Measurements from ENCODE around the gene PDK3. TPM values are rescaled to one million over a fixed set of nuclear protein-coding genes. Genes with fewer than 3 reads are reported as not detected.
A peak's percentile ranks its signal among the peaks of the same experiment; 100 is the strongest.

The PDK3 gene
- total RNA-seq, 1 donor from 2014 or later, result 5.3 TPM

DNA sequence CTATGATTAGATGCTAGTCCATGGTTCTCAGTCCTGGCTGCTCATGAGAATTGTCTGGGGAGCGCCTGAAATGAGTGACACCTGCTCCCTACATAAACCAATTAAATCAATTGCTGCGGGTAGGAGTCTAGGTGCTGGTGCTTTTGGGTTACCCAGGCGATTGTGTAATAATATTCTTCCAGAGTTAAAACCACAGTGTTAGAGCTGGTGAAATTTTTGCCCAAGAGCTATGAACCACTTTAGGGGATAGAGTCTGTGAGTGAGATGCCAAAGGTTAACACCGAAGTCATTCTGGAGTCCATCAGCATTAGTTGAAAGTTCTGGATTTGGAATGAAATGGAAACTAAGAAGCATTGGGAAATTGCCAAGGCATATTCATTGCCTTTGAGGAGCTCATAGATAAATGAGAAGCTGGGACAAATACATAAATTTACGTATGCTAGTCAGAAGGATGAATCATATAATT is 15.3 kb downstream of the PDK3 start:
- no peak for FAIRE-seq
- TF ChIP-seq, protein P1, sequence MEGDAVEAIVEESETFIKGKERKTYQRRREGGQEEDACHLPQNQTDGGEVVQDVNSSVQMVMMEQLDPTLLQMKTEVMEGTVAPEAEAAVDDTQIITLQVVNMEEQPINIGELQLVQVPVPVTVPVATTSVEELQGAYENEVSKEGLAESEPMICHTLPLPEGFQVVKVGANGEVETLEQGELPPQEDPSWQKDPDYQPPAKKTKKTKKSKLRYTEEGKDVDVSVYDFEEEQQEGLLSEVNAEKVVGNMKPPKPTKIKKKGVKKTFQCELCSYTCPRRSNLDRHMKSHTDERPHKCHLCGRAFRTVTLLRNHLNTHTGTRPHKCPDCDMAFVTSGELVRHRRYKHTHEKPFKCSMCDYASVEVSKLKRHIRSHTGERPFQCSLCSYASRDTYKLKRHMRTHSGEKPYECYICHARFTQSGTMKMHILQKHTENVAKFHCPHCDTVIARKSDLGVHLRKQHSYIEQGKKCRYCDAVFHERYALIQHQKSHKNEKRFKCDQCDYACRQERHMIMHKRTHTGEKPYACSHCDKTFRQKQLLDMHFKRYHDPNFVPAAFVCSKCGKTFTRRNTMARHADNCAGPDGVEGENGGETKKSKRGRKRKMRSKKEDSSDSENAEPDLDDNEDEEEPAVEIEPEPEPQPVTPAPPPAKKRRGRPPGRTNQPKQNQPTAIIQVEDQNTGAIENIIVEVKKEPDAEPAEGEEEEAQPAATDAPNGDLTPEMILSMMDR (IDR thresholded peaks at IDR 0.05; ENCODE audit: insufficient read depth, low read length, severe bottlenecking), result no peak
- Histone ChIP-seq H3K4me3 (ENCODE audit: low read depth, low read length) (no peak overlapping the region), H3K27me3 (ENCODE audit: control insufficient read depth, insufficient read depth, low read length) (no peaks in the 10 kb centered on the region), H3K36me3 (ENCODE audit: control insufficient read depth, insufficient read depth, low read length) (no peaks in the 10 kb centered on the region)
- DNase-seq (ENCODE audit: low read depth), result no peak

DNA sequence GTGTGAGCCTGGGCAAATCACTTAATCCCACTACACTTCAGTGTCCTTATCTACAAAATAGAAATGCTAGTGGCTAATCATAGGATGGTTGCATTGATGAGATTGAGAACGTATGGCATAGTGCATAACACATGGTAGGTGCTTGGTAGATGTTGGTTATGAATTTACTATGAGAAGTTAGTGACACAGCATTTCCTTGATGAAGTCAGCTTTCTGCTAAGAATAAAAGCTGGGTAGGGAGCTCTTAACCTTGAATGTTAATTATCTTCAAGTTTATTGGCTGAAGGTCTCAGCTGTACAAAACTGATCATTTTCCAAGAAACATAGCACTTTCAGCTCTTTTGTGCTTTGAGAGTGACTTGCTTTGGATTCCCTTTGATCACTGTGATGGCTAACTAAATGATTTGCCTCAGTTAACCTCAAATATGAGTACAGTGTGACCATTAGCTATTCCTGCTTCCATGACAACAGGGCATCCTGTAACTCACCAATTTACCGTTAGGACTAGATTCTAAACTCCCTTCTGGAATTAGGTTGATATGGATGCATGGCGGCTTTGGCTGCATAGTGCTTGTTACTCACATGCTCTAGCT is 17.8 kb downstream of the PDK3 start:
- Histone ChIP-seq H3K27me3 (ENCODE audit: control insufficient read depth, insufficient read depth, low read length) (no peaks in the 10 kb centered on the region), H3K36me3 (ENCODE audit: control insufficient read depth, insufficient read depth, low read length) (no peaks in the 10 kb centered on the region), H3K4me3 (ENCODE audit: low read depth, low read length) (no peak overlapping the region)
- DNase-seq (ENCODE audit: low read depth) (no peak), FAIRE-seq (no peak)
- TF ChIP-seq, protein P1 (IDR thresholded peaks at IDR 0.05; ENCODE audit: insufficient read depth, low read length, severe bottlenecking), result no peak

DNA sequence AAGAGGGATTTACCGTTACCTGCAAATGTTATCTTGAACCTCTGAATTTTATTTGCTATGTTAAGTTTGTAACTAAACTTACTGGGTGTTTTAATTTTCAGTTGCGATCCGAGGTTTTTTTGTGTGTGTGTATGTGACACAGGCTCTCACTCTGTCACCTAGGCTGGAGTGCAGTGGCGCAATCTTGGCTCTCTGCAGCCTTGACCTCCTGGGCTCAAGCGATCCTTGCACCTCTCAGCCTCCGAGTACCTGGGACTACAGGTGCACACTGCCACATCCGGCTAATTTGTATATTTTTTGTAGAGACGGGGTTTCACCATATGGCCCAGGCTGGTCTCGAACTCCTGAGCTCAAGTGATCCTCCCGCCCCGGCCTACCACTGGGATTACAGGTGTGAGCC is 18.5 kb downstream of the PDK3 start:
- FAIRE-seq (no peak), DNase-seq (ENCODE audit: low read depth) (no peak)
- H3K4me3 ChIP-seq (ENCODE audit: low read depth, low read length), result no peak overlapping the region
- TF ChIP-seq, protein P1 (IDR thresholded peaks at IDR 0.05; ENCODE audit: insufficient read depth, low read length, severe bottlenecking), result no peak
- no peaks in the 10 kb centered on the region for H3K27me3 ChIP-seq (ENCODE audit: control insufficient read depth, insufficient read depth, low read length)
- no peaks in the 10 kb centered on the region for H3K36me3 ChIP-seq (ENCODE audit: control insufficient read depth, insufficient read depth, low read length)

DNA sequence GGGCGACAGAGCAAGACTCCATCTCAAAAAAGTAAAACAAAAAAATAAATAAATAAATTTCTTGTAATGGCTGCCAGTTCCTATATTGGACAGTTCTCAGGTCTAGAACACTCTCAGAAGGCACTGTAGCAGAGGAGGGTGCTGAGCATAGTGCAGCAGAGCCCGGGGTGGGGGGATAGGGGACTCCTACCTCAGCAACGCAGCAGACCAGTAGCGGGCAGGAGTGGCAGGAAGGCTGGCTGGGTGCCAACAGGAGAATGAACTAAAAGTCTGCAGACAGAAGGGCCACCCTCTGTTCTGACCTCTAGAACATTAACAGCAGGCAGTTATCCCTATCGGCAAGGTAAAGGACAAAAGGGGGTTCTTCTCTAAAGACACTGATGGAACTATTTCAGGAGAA is 20.2 kb downstream of the PDK3 start:
- no peaks in the 10 kb centered on the region for H3K36me3 ChIP-seq (ENCODE audit: control insufficient read depth, insufficient read depth, low read length)
- H3K27me3 ChIP-seq (ENCODE audit: control insufficient read depth, insufficient read depth, low read length), result no peaks in the 10 kb centered on the region
- H3K4me3 ChIP-seq (ENCODE audit: low read depth, low read length), result no peak overlapping the region
- DNase-seq (ENCODE audit: low read depth) (no peak), FAIRE-seq (no peak)
- TF ChIP-seq, protein P1 (IDR thresholded peaks at IDR 0.05; ENCODE audit: insufficient read depth, low read length, severe bottlenecking), result no peak

DNA sequence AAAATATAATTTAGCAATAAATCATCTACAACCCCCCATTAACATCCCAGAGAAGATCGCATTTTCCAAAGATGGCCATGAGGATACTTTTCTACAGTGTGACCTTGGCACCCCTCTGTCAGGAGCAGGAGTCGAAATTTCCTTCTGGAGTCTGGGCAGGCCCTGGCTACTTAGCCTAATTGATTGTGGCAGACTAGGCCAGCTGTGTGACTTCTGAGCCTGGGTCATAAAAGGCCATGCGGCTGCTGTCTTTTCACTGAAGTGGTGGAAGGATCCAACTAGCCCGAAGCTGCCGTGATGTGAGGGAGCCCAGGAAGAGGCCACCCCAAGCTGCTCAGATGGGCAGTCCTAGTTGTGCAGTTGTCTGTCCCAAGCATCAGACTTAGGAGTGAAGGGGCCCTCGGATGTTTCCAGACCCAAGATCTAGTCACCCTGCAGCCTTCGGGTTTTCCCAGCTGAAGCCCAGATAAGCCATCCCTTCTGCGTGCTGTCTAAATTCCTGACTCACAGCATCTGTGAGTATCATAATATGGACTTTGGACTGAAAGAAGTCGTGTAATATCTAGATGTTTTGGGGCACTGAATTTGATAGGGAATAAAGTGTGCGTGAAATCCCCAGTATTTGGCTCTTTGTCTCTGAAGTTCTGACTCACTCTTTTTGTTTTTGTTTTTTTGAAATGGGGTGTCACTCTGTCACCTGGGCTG is 21.0 kb downstream of the PDK3 start:
- no peak overlapping the region for H3K4me3 ChIP-seq (ENCODE audit: low read depth, low read length)
- FAIRE-seq (peak; percentile 13), DNase-seq (ENCODE audit: low read depth) (no peak)
- H3K36me3 ChIP-seq (ENCODE audit: control insufficient read depth, insufficient read depth, low read length), result no peaks in the 10 kb centered on the region
- H3K27me3 ChIP-seq (ENCODE audit: control insufficient read depth, insufficient read depth, low read length), result no peaks in the 10 kb centered on the region
- TF ChIP-seq, protein P1 (IDR thresholded peaks at IDR 0.05; ENCODE audit: insufficient read depth, low read length, severe bottlenecking), result no peak
